ENCODE data around the gene USP1.
A peak's percentile ranks its signal among the peaks of the same experiment; 100 is the strongest.

Gene USP1

DNA sequence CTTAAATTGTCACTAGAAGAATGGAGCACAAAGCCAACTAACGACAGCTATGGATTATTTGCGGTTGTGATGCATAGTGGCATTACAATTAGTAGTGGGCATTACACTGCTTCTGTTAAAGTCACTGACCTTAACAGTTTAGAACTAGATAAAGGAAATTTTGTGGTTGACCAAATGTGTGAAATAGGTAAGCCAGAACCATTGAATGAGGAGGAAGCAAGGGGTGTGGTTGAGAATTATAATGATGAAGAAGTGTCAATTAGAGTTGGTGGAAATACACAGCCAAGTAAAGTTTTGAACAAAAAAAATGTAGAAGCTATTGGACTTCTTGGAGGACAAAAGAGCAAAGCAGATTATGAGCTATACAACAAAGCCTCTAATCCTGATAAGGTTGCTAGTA lies 13.5 kb downstream of the USP1 start:
- H3K9me3 ChIP-seq (replicated peaks in 1 of 11): no peaks in the 10 kb centered on the region

DNA sequence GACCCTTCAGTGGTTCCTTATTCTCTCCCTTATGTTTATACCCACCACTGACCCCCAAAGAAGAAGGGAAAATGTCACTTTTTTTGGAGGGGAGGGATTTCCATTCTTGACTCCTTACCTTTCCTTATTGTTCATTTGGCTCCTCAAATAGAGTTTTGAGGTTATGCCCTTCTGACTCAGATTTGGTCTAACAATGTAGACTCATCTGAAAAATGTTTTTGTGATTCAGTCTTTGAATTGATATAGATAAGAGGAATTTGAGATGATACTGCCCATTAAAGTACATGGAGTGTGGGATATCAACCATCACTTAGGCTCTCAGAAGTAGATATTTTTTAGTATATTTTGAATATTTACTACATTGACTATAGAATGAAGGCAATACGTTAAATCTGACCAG lies 16.1 kb downstream of the USP1 start:
- Histone ChIP-seq H3K9ac (no peak overlapping the region), H4K20me1 (peaks cover 0 to 21% (median 6%) of the 10 kb centered on the region in 11 experiments; a peak in 9 of 22 replicates), H3K4me3 (no peak overlapping the region), H3K36me3 (peaks cover 83 to 100% (median 98%) of the 10 kb centered on the region in 11 experiments), H3K27me3 (no peaks in the 10 kb centered on the region), H3K4me1 (no peaks in the 10 kb centered on the region), H3K9me3 (replicated peaks in 1 of 11) (no peaks in the 10 kb centered on the region), H3K27ac (no peak overlapping the region), H3K4me2 (no peak overlapping the region)
- no peak for TF ChIP-seq Cebpa-rat (IDR thresholded peaks at IDR 0.05)

More for the DNA sequence above, 13.5 kb downstream of the USP1 start:
- Histone ChIP-seq H3K9ac (no peak overlapping the region), H4K20me1 (peaks cover 0 to 47% (median 27%) of the 10 kb centered on the region in 11 experiments; a peak in 14 of 22 replicates), H3K27ac (no peak overlapping the region), H3K4me2 (no peak overlapping the region), H3K4me3 (no peak overlapping the region), H3K36me3 (peaks cover 91 to 100% (median 99%) of the 10 kb centered on the region in 11 experiments), H3K27me3 (no peaks in the 10 kb centered on the region), H3K4me1 (no peaks in the 10 kb centered on the region)
- no peak for TF ChIP-seq Cebpa-rat (IDR thresholded peaks at IDR 0.05)

DNA sequence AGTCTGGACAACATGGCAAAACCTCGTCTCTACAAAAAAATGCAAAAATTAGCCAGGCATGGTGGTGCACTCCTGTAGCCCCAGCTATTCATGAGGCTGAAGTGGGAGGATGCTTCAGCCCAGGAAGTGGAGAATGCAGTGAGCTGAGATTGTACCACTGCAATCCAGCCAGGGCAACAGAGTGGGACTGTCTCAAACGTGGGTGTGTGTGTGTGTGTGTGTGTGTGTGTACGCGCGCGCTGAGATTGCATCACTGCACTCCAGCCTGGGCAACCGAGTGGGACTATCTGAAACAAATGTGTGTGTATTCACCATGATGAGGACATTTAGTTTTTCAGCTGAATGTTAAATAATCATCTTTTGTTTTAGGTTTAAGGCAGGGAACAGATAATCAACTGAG lies 21.1 kb downstream of the USP1 start:
- Histone ChIP-seq H3K9me3 (replicated peaks in 1 of 11) (no peaks in the 10 kb centered on the region), H3K9ac (no peak overlapping the region), H3K27me3 (no peaks in the 10 kb centered on the region), H3K4me3 (no peak overlapping the region), H3K4me1 (peaks cover 0 to 8% (median 0%) of the 10 kb centered on the region in 10 experiments; a peak in 6 of 20 replicates), H3K27ac (no peak overlapping the region), H3K4me2 (no peak overlapping the region), H3K36me3 (peaks cover 34 to 77% (median 55%) of the 10 kb centered on the region in 11 experiments), H4K20me1 (no peaks in the 10 kb centered on the region; a peak in 1 of 22 replicates)
- TF ChIP-seq Cebpa-rat (IDR thresholded peaks at IDR 0.05): no peak

DNA sequence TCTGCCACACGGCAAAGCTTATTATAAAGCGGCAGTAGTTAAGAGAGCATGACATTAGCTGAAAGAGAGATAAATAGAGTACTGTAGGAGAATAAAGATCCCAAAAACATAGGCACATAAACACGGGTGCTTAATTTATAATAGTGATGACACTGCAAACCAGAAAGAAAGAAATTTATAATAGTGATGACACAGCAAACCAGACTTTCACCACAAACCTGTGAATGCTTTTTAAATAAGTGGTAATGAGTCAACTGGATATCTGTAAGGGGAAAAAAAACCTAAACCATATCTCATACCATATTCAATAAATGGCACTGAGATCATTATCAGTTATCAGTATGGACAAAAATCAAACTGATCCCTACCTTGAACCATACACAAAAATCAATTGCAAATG lies 25.5 kb downstream of the USP1 start:
- Histone ChIP-seq H3K4me2 (peak overlapping the region in 1 of 11 experiments; percentile 33; a peak in 1 of 22 replicates), H3K4me1 (peaks cover 0 to 8% (median 0%) of the 10 kb centered on the region in 10 experiments; a peak in 6 of 20 replicates), H3K9me3 (replicated peaks in 1 of 11) (peaks cover 0 to 17% (median 6%) of the 10 kb centered on the region in 11 experiments; a peak in 13 of 22 replicates), H3K9ac (no peak overlapping the region), H3K27me3 (no peaks in the 10 kb centered on the region), H3K27ac (no peak overlapping the region), H3K36me3 (peaks cover 30 to 65% (median 44%) of the 10 kb centered on the region in 11 experiments), H3K4me3 (no peak overlapping the region), H4K20me1 (no peaks in the 10 kb centered on the region; a peak in 1 of 22 replicates)
- TF ChIP-seq Cebpa-rat (IDR thresholded peaks at IDR 0.05): no peak

DNA sequence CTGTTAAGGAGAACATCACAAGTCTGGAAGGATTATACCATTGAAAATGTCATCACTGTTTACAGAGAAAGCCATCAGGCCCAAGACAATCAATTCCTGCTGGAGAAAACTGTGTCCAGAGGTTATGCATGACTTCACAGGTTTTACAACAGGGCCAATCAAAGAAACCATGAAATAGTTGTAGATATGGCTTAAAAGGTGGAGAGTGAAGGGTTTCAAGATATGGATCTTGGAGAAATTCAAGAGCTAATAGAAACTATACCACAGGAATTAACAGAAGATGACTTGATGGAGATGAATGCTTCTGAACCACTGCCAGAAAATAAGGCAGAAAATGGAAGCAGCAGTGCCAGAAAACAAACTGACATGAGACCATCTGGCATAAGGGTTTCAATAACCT lies 30.2 kb downstream of the USP1 start:
- Histone ChIP-seq H3K9ac (no peak overlapping the region), H3K4me1 (peaks cover 0 to 7% (median 0%) of the 10 kb centered on the region in 10 experiments; a peak in 6 of 20 replicates), H3K36me3 (peaks cover 60 to 85% (median 73%) of the 10 kb centered on the region in 11 experiments), H3K27ac (no peak overlapping the region), H3K27me3 (no peaks in the 10 kb centered on the region), H3K9me3 (replicated peaks in 1 of 11) (peaks cover 9 to 37% (median 17%) of the 10 kb centered on the region in 11 experiments; a peak in 17 of 22 replicates), H3K4me2 (no peak overlapping the region), H3K4me3 (no peak overlapping the region), H4K20me1 (no peaks in the 10 kb centered on the region)
- no peak for TF ChIP-seq Cebpa-rat (IDR thresholded peaks at IDR 0.05)

DNA sequence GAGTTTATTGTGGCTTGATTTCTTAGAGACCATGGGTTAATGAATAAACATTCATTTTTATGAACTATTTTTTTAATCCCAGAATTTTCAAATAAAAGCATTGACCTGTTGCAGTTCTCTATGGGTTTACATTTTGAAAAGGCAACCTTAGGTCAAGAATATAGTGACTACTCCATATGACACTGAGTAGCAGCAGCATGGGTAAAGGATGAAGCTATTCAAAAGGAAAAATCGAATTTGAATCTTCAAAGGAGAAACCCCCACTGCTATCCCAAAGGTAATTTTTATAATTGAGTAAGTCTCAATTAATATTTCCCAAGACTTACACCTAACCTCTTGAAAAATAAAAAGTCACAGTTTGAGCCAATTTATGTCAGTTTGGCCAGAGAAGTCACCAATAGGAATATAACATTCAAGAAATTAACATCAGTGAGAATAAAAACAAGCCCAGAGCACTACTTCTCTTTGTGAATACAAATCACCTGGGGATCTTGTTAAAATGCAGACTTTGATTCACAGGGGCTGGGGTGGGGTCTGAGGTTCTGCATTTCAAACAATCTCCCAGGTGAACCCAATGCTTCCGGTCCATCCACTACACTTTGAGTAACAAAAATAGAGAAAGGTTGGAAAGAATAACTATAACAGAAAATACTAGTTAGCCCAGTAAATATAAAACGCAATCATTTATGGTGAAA lies 39.8 kb downstream of the USP1 start:
- no peak overlapping the region for H3K4me2 ChIP-seq
- H3K27ac ChIP-seq: no peak overlapping the region

DNA sequence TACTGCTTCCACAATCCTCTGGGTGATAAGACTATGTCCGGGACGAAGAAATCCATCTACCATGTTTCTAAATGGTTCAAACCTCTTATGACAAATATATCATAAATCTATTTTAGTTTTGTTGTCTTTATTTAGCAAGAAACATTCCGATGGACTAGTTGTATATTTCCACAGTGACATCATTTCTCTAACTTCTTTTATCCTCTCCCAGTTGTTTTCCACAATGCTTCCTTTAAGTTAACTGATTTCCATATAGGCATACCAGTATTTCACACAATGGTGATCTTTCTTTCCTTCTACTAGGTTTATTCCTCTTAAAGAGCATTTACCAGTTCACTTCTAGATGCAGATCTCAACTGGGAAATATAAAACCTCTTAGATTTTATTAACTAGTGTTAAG lies 44.8 kb downstream of the USP1 start:
- H4K20me1 ChIP-seq: no peaks in the 10 kb centered on the region
- H3K9me3 ChIP-seq (replicated peaks in 1 of 11): no peaks in the 10 kb centered on the region
- peaks cover 12 to 82% (median 25%) of the 10 kb centered on the region in 11 experiments; a peak in 21 of 22 replicates for H3K36me3 ChIP-seq
- H3K9ac ChIP-seq: no peak overlapping the region
- TF ChIP-seq Cebpa-rat (IDR thresholded peaks at IDR 0.05): no peak
- no peaks in the 10 kb centered on the region for H3K27me3 ChIP-seq
- H3K27ac ChIP-seq: no peak overlapping the region
- no peak overlapping the region for H3K4me3 ChIP-seq
- peaks cover 0 to 10% (median 0%) of the 10 kb centered on the region in 10 experiments; a peak in 2 of 20 replicates for H3K4me1 ChIP-seq
- no peak overlapping the region for H3K4me2 ChIP-seq

More for the DNA sequence above, 39.8 kb downstream of the USP1 start:
- Histone ChIP-seq H4K20me1 (no peaks in the 10 kb centered on the region), H3K4me1 (no peaks in the 10 kb centered on the region), H3K9me3 (replicated peaks in 1 of 11) (no peaks in the 10 kb centered on the region), H3K36me3 (peaks cover 40 to 82% (median 53%) of the 10 kb centered on the region in 11 experiments), H3K4me3 (no peak overlapping the region), H3K9ac (no peak overlapping the region), H3K27me3 (no peaks in the 10 kb centered on the region)
- no peak for TF ChIP-seq Cebpa-rat (IDR thresholded peaks at IDR 0.05)

DNA sequence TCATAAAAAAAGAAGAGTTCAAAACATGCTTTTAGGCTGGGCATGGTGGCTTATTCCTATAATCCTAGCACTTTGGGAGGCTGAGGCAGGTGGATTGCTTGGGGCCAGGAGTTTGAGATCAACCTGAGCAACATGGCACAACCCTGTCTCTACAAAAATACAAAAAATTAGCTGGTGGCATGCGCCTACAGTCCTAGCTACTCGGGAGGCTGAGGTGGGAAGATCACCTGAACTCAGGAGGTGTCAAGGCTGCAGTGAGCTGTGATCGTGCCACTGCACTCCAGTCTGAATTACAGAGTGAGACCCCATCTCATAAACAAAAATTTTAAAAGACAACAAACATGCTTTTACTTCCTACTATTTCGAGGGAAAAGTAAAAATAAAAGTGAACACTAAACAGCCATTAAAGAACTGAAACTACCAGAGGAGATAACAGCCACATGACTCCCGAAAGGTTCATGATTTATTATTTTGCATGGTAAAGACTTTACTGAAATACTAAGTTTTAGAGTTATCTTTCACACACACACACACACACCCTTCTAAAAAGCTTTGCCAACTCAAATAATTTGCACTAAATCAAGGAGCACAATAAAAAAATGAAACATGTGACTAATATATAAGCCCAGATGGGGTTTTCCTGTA lies 48.1 kb downstream of the USP1 start:
- no peaks in the 10 kb centered on the region for H3K27me3 ChIP-seq
- no peaks in the 10 kb centered on the region for H4K20me1 ChIP-seq
- H3K27ac ChIP-seq: no peak overlapping the region
- peaks cover 0 to 10% (median 0%) of the 10 kb centered on the region in 10 experiments; a peak in 2 of 20 replicates for H3K4me1 ChIP-seq
- H3K4me2 ChIP-seq: no peak overlapping the region; a peak in 1 of 22 replicates
- H3K9ac ChIP-seq: no peak overlapping the region
- H3K36me3 ChIP-seq: peaks cover 20 to 95% (median 40%) of the 10 kb centered on the region in 11 experiments
- TF ChIP-seq Cebpa-rat (IDR thresholded peaks at IDR 0.05): no peak
- H3K9me3 ChIP-seq (replicated peaks in 1 of 11): no peaks in the 10 kb centered on the region
- no peak overlapping the region for H3K4me3 ChIP-seq

DNA sequence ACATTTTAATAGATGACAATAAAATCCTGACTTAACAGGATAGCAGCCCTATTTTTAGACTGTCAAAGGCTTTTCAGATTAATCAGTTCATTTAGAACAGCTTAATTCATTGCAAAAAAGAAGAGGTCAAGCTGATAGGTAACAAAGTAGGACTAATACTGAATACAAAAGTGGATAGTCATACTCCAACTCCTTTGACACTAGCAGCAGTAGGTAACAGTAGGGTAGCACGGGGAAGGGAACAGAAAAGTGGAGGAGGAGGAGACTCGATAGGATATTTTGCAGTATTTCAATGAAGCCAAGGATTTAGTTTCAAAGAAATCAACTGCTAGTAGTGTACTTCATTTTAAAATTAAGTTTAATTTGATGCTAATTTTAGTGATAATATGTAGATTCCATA lies 51.1 kb downstream of the USP1 start:
- Histone ChIP-seq H3K4me3 (no peak overlapping the region), H3K36me3 (peaks cover 34 to 95% (median 57%) of the 10 kb centered on the region in 11 experiments), H3K9me3 (replicated peaks in 1 of 11) (no peaks in the 10 kb centered on the region), H3K9ac (no peak overlapping the region), H3K27me3 (no peaks in the 10 kb centered on the region), H3K4me2 (no peak overlapping the region), H3K27ac (no peak overlapping the region), H4K20me1 (no peaks in the 10 kb centered on the region), H3K4me1 (peaks cover 0 to 10% (median 0%) of the 10 kb centered on the region in 10 experiments; a peak in 2 of 20 replicates)
- TF ChIP-seq Cebpa-rat (IDR thresholded peaks at IDR 0.05): no peak

Measured in BLaER1 treated with 17β-estradiol and CSF1 and Interleukin-3, amounts not matched to agents 10 nM and 100 nM (cell line).